ENCODE data around the gene TMEM39A.

DNA sequence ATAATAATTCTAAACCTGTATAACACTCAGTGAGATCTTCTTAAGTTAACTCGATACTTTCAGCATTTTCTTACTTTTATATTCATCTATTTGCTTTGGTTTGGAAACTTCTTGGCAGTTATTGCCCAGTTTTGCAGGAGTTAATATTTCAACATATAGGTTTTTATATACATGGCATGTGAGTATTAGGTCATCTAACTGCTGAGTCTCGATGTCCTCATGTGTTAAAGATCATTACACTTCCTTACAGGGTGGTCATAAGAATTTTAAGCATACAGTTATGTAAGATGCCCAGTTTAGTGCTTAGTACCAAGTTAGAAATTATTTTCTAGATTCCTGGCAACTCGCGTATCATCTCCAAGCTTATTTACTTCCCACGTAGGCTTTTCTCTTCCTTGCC lies 62.9 kb downstream of the TMEM39A start:
- TF ChIP-seq CTCF (IDR thresholded peaks at IDR 0.05 in 2 of 3, conservative IDR thresholded peaks at IDR 0.05 in 1 of 3; ENCODE audit: borderline replicate concordance in 1 of 3, insufficient read depth in 1 of 3, low read depth in 2 of 3, low read length in 2 of 3) (no peak), POLR2A (IDR thresholded peaks at IDR 0.05; ENCODE audit: borderline replicate concordance, extremely low read depth, insufficient read depth, insufficient read length) (no peak), POLR2AphosphoS5 (IDR thresholded peaks at IDR 0.05; ENCODE audit: low read depth, low read length) (no peak), EZH2phosphoT487 (IDR thresholded peaks at IDR 0.05; ENCODE audit: borderline replicate concordance) (no peak), CBX3 (IDR thresholded peaks at IDR 0.05; ENCODE audit: low read depth) (no peak), EZH2 (IDR thresholded peaks at IDR 0.05) (no peak)
- TF ChIP-seq, protein P1, sequence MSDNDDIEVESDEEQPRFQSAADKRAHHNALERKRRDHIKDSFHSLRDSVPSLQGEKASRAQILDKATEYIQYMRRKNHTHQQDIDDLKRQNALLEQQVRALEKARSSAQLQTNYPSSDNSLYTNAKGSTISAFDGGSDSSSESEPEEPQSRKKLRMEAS (IDR thresholded peaks at IDR 0.05): no peak
